GM23248 (cell line): ENCODE data around the gene CDH4.

Experiments used
- EZH2 ChIP-seq: fragments of 200-600 bp; sonication (generic); IDR thresholded peaks from 2 replicates; pipeline ENCODE4 v1.6.1; 2018; ENCODE audit warnings: antibody characterized with exemption, mild to moderate bottlenecking; ENCODE audit not compliant: insufficient read depth, poor library complexity, severe bottlenecking
- EZH2phosphoT487 ChIP-seq: fragments of 200-600 bp; sonication (generic); IDR thresholded peaks from 2 replicates; pipeline ENCODE4 v1.6.1; 2018; ENCODE audit warnings: antibody characterized with exemption, moderate library complexity, mild to moderate bottlenecking, low read depth; ENCODE audit not compliant: insufficient read depth

DNA sequence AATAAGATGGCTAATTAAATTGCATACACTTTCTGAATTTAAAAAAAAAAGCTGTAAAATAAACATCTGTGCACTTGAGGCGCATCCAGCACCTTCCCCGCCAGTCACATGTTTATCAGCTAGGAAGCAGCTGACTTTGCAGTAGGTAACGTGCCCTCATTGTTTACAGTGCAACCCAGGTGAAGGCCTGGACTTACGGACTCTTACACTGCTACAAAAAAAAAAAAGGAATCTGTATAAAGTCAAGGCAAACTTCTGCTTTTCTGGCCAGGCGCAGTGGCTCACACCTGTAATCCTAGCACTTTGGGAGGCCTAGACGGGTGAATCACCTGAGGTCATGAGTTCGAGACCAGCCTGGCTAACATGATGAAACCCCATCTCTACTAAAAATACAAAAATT, 327.8 kb downstream of the CDH4 start:
- TF ChIP-seq EZH2 (no peak), EZH2phosphoT487 (no peak)
